ENCODE results near the gene CHST12.
A peak's percentile ranks its signal among the peaks of the same experiment; 100 is the strongest.
"Not testable (repeated sequence)": the region's sequence is repeated elsewhere in the genome, so short reads cannot be mapped to it uniquely, and the experiment has no call there.

CHST12 gene

GRCh38 chr7:2437537-2438148 lies 34.2 kb downstream of the CHST12 start:
- DNase-seq: no peak

GRCh38 chr7:2438186-2438585 lies 34.8 kb downstream of the CHST12 start:
- DNase-seq: no peak

GRCh38 chr7:2438775-2439174 lies 35.4 kb downstream of the CHST12 start:
- no peak for DNase-seq

GRCh38 chr7:2440608-2441245 lies 37.3 kb downstream of the CHST12 start:
- DNase-seq: no peak

- no peak for DNase-seq
Observed at GRCh38 chr7:2441430-2442058, 38.1 kb downstream of the CHST12 start.

- DNase-seq: no peak
Observed at GRCh38 chr7:2443491-2443890, 40.1 kb downstream of the CHST12 start.

GRCh38 chr7:2444476-2444875 lies 41.1 kb downstream of the CHST12 start:
- DNase-seq: no peak

GRCh38 chr7:2445047-2445446 lies 41.6 kb downstream of the CHST12 start:
- no peak for DNase-seq

- DNase-seq: no peak
Observed at GRCh38 chr7:2445898-2446555, 42.6 kb downstream of the CHST12 start.

- DNase-seq: no peak
Observed at GRCh38 chr7:2446676-2447075, 43.3 kb downstream of the CHST12 start.

- no peak for DNase-seq
Observed at GRCh38 chr7:2450198-2451107, 47.0 kb downstream of the CHST12 start.

GRCh38 chr7:2451171-2452073 lies 48.0 kb downstream of the CHST12 start:
- DNase-seq: peak; percentile 71

- no peak for DNase-seq
Observed at GRCh38 chr7:2452074-2452507, 48.7 kb downstream of the CHST12 start.

GRCh38 chr7:2452643-2453270 lies 49.3 kb downstream of the CHST12 start:
- no peak for DNase-seq

GRCh38 chr7:2453849-2454248 lies 50.4 kb downstream of the CHST12 start:
- not testable (repeated sequence) for DNase-seq

GRCh38 chr7:2459674-2460073 lies 56.3 kb downstream of the CHST12 start:
- DNase-seq: no peak

- no peak for DNase-seq
Observed at GRCh38 chr7:2460188-2460587, 56.8 kb downstream of the CHST12 start.

- no peak for DNase-seq
Observed at GRCh38 chr7:2460641-2461040, 57.2 kb downstream of the CHST12 start.

- no peak for DNase-seq
Observed at GRCh38 chr7:2461268-2462026, 58.0 kb downstream of the CHST12 start.

- no peak for DNase-seq
Observed at GRCh38 chr7:2462731-2463130, 59.3 kb downstream of the CHST12 start.
